GM23338 (cell line): ENCODE data around the gene CFAP97. TPM values are rescaled to one million over a fixed set of nuclear protein-coding genes. Genes with fewer than 3 reads are reported as not detected.

ENCODE experiments used
- CTCF ChIP-seq, 2 experiments: fragments of 200-600 bp in 1 of 2; sonication (generic) in 1 of 2; conservative IDR thresholded peaks; 2 replicates each; pipeline versions ENCODE4 v1.5.1 to v1.6.1; 2016 to 2017; ENCODE audit warnings: antibody characterized with exemption in 2 of 2, low read depth in 2 of 2, mild to moderate bottlenecking in 2 of 2, moderate library complexity in 1 of 2
- ETS1 ChIP-seq: IDR thresholded peaks from 2 replicates; pipeline ENCODE4 v1.6.1; 2016; ENCODE audit warnings: antibody characterized with exemption
- NANOG ChIP-seq: IDR thresholded peaks from 2 replicates; pipeline ENCODE4 v1.6.1; 2016; ENCODE audit warnings: antibody characterized with exemption, borderline replicate concordance
- POLR2AphosphoS5 ChIP-seq: IDR thresholded peaks from 2 replicates; pipeline ENCODE4 v1.6.1; 2016; ENCODE audit warnings: antibody characterized with exemption, low read depth
- STAT1 ChIP-seq: IDR thresholded peaks from one replicate; pipeline ENCODE4 v1.6.1; 2016; ENCODE audit warnings: antibody characterized with exemption; ENCODE audit not compliant: unreplicated experiment
- ZNF462 ChIP-seq: fragments of 250-450 bp; sonication (Bioruptor Pico); IDR thresholded peaks from 2 replicates; pipeline ENCODE4 v1.5.0; 2020; ENCODE audit warnings: mild to moderate bottlenecking, moderate library complexity
- polyA plus RNA-seq: library from polyadenylated mRNA; unstranded; fragments of >200 nt; fragmentation: Nextera tagmentation; extraction: Ambion mirVana; gene quantifications from 2 replicates; pipeline ENCODE4 v1.2.1, GENCODE V29; 2016
- total RNA-seq: library from RNA; depleted of rRNA; stranded (reverse); fragments of >200 nt; shearing (Covaris generic); gene quantifications from 2 replicates; pipeline ENCODE4 v1.2.3, GENCODE V29; 2014

Gene CFAP97
- total and polyA plus RNA-seq, 2 experiments from 2014 or later: 37.7 to 73.3 TPM

- TF ChIP-seq ZNF462 (CRISPR knock-in tag): no peak
- no peak for TF ChIP-seq NANOG
- TF ChIP-seq CTCF (conservative IDR thresholded peaks at IDR 0.05; ENCODE audit: low read depth in 2 of 2): no peak
- TF ChIP-seq STAT1: no peak
- no peak for TF ChIP-seq ETS1
- no peak for TF ChIP-seq POLR2AphosphoS5
Observed at GRCh38 chr4:185218312-185218711, 14.5 kb upstream of the CFAP97 start (continued).
